Spleen (tissue), 11 donors: Measurements from ENCODE around the gene OPCML. TPM values are rescaled to one million over a fixed set of nuclear protein-coding genes. Genes with fewer than 3 reads are reported as not detected.

Source experiments
- DNase-seq: peaks from one replicate; pipeline ENCODE4 v3.0.0-alpha.2; 2020
- H3K27ac ChIP-seq, 8 donors: fragments of 200-600 bp; sonication (generic) in 7 of 8; 1 replicate in 4 of 8; 2 replicates in 4 of 8; pipeline versions ENCODE4 v1.5.0 to v1.8.0; 2016 to 2021; ENCODE audit warnings: inconsistent platforms in 4 of 8, mild to moderate bottlenecking in 4 of 8, moderate library complexity in 1 of 8
- H3K27me3 ChIP-seq, 7 donors: fragments of 200-600 bp; sonication (generic) in 6 of 7; replicated peaks in 1 of 7; 1 replicate in 4 of 7; 2 replicates in 3 of 7; pipeline versions ENCODE4 v1.5.0 to v1.8.0; 2016 to 2021; ENCODE audit warnings: inconsistent platforms in 3 of 7, mild to moderate bottlenecking in 1 of 7
- H3K36me3 ChIP-seq, 6 donors: fragments of 200-600 bp; sonication (generic) in 5 of 6; 1 replicate in 4 of 6; 2 replicates in 2 of 6; pipeline versions ENCODE4 v1.5.0 to v1.8.0; 2016 to 2021; ENCODE audit warnings: inconsistent platforms in 2 of 6
- H3K4me1 ChIP-seq, 6 donors: fragments of 200-600 bp; sonication (generic) in 5 of 6; 1 replicate in 3 of 6; 2 replicates in 3 of 6; pipeline versions ENCODE4 v1.5.0 to v1.8.0; 2016 to 2021; ENCODE audit warnings: inconsistent platforms in 3 of 6
- H3K4me3 ChIP-seq, 8 donors: fragments of 200-600 bp; sonication (generic) in 7 of 8; 1 replicate in 4 of 8; 2 replicates in 4 of 8; pipeline versions ENCODE4 v1.5.0 to v1.8.0; 2016 to 2021; ENCODE audit warnings: inconsistent platforms in 4 of 8, mild to moderate bottlenecking in 4 of 8, moderate library complexity in 2 of 8
- H3K9me3 ChIP-seq, 8 donors: fragments of 200-600 bp; sonication (generic) in 7 of 8; 1 replicate in 4 of 8; 2 replicates in 4 of 8; pipeline versions ENCODE4 v1.5.0 to v1.8.0; 2016 to 2021; ENCODE audit warnings: inconsistent platforms in 4 of 8
- CTCF ChIP-seq, 11 experiments: fragments of 200-600 bp in 7 of 11; fragments of 450-650 bp in 4 of 11; sonication (generic) in 4 of 11; IDR thresholded peaks in 8 of 11; conservative IDR thresholded peaks in 3 of 11; 1 replicate in 7 of 11; 2 replicates in 4 of 11; pipeline versions ENCODE4 v1.4.0 to v1.8.0; 2016 to 2021; ENCODE audit warnings: antibody characterized with exemption in 11 of 11, inconsistent platforms in 4 of 11, mild to moderate bottlenecking in 1 of 11
- POLR2A ChIP-seq, 3 donors: fragments of 450-650 bp; IDR thresholded peaks; one replicate each; pipeline ENCODE4 v1.5.1; 2017; ENCODE audit warnings: antibody characterized with exemption in 3 of 3, mild to moderate bottlenecking in 1 of 3
- POLR2AphosphoS5 ChIP-seq, 3 donors: sonication (generic); formaldehyde crosslinking; IDR thresholded peaks; one replicate each; pipeline ENCODE4 v1.5.1; 2017; ENCODE audit warnings: antibody characterized with exemption in 3 of 3
- WGBS, 5 donors: extraction: QIAGEN DNeasy Blood & Tissue Kit in 3 of 5; methylation state at CpG; one replicate each; pipeline versions ENCODE4 v1.1.5 to v1.1.7; 2013 to 2018; 5-methylcytosine and 5-hydroxymethylcytosine counted together
- intact Hi-C: fragments of 100-400 bp; cut with DNase I; formaldehyde crosslinking; loops from one replicate; pipeline ENCODE4 v1.15.0; 2023; ENCODE audit warnings: low total_unique reads
- polyA plus RNA-seq, 3 donors: library from polyadenylated mRNA; stranded (reverse); fragments of 200-250 nt; gene quantifications; one replicate each; pipeline ENCODE4 v1.2.1, GENCODE V29; 2013
- total RNA-seq, 7 donors: library from RNA; depleted of rRNA in 3 of 7; stranded (reverse); fragments of >200 nt in 3 of 7; fragmentation: NEBNext Ultra II Directional in 4 of 7; extraction: Animal tissue kit (Norgen Biotek cat#: 25700) in 4 of 7; gene quantifications; one replicate each; pipeline versions ENCODE4 v1.1.0 to v1.2.1, GENCODE V29; 2016 to 2021
- donor health status: healthy with polysubstance abuse.
- donor health status: DM: no; HTN: no; CAD: no; lungs with moderate emphysema.
- donor health status: DM: no; HTN: no; CAD: no.
- donor health status: Bipolar disorder and iron deficiency.
- donor health status: healthy.
- donor health status: DM: no; HTN: no; CAD: no.
- donor health status: DM: yes; HTN: yes; CAD: no.

OPCML gene
- total and polyA plus RNA-seq, 10 donors, result 0.09 to 10.7 (median 3.1) TPM

DNA sequence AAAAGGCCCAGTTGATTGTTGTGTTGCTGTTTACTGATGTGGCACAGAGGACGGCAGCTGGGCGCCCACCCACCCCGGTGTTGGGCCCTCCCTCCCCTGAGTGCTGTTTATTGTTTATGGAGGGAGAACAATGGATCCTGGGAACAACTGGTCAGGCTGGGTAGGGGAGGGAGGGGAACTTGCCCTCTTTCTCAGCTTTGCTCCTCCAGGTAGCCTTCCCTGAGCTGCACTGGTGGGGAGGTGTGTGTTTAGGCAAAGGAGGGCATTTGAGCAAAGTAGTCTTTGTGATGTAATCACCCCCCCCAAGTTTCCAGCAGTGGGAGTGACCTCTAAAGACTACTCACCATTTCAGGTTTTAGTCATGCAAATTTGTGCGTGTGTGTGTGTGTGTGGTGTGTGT, 1126.6 kb downstream of the OPCML start:
- intact Hi-C loops, result no loop called here
- DNase-seq, result no peak
- TF ChIP-seq POLR2AphosphoS5 (IDR thresholded peaks at IDR 0.05) (no peak), CTCF (IDR thresholded peaks at IDR 0.05 in 8 of 11, conservative IDR thresholded peaks at IDR 0.05 in 3 of 11) (no peak), POLR2A (IDR thresholded peaks at IDR 0.05) (no peak)
- WGBS, 5 donors, result 33 to 53% (median 43%) methylated on average over 4 of the region's 4 CpGs
- no peak overlapping the region for H3K4me3 ChIP-seq
- no peaks in the 10 kb centered on the region for H3K9me3 ChIP-seq
- no peak overlapping the region for H3K27ac ChIP-seq
- H3K4me1 ChIP-seq, result no peaks in the 10 kb centered on the region
- peaks cover 0 to 10% (median 0%) of the 10 kb centered on the region in 7 donors for H3K27me3 ChIP-seq
- no peaks in the 10 kb centered on the region for H3K36me3 ChIP-seq

DNA sequence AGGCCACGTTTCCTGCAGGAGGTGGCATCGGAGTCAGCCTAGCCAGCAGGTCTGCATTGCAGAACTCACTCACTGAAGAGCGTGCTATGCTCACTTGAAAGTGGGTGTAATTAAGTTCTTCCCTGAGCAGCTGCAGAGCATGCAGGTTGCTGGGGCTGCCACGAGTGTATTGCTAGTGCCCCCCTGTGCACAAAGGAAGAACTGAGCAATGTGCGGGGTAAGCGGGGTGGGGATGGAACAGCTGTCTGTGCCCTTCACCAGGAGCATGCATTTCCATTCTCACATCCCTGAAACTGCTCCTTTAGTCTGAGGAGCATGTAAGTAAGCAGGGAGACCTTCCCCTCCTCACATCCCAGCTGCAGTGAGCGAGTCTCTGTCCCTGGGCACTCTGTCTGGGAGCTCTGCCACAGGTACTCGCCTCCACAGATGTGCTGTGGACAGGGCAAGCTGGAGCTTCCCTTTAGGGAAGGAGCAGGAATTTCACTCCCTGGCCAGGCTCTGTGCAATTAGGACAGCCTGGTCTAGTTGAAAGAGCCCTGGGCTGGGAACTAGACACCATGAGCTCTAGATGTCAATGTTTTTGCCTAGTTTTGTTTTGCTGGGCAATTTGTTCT, 1130.1 kb downstream of the OPCML start:
- Histone ChIP-seq H3K4me3 (no peak overlapping the region), H3K4me1 (no peaks in the 10 kb centered on the region), H3K9me3 (no peaks in the 10 kb centered on the region), H3K36me3 (no peaks in the 10 kb centered on the region), H3K27ac (no peak overlapping the region), H3K27me3 (peaks cover 0 to 10% (median 0%) of the 10 kb centered on the region in 7 donors)
- DNase-seq, result no peak
- intact Hi-C loops, result no loop called here
- WGBS, 5 donors, result 20 to 28% (median 23%) methylated on average over 7 to 8 of the region's 8 CpGs
- TF ChIP-seq POLR2AphosphoS5 (IDR thresholded peaks at IDR 0.05) (no peak), CTCF (IDR thresholded peaks at IDR 0.05 in 8 of 11, conservative IDR thresholded peaks at IDR 0.05 in 3 of 11) (peak in 7 of 11 experiments; percentile 27 to 50 (median 39))

GRCh38 chr11:132396318-132396717, 1136.0 kb downstream of the OPCML start:
- no peak for DNase-seq
- Histone ChIP-seq H3K4me3 (no peak overlapping the region), H3K36me3 (no peaks in the 10 kb centered on the region), H3K4me1 (no peaks in the 10 kb centered on the region), H3K9me3 (peaks cover 0 to 14% (median 12%) of the 10 kb centered on the region in 8 donors), H3K27me3 (no peaks in the 10 kb centered on the region), H3K27ac (no peak overlapping the region)
- TF ChIP-seq CTCF (IDR thresholded peaks at IDR 0.05 in 8 of 11, conservative IDR thresholded peaks at IDR 0.05 in 3 of 11), result no peak
- TF ChIP-seq POLR2AphosphoS5 (IDR thresholded peaks at IDR 0.05), result no peak
- no peak for TF ChIP-seq POLR2A (IDR thresholded peaks at IDR 0.05)
- 84 to 89% (median 87%) methylated on average over 4 of the region's 4 CpGs for WGBS, 5 donors
- intact Hi-C loops, result no loop called here

- H3K4me3 ChIP-seq, result no peak overlapping the region
- H3K4me1 ChIP-seq, result no peaks in the 10 kb centered on the region
- H3K9me3 ChIP-seq, result peaks cover 5 to 23% (median 21%) of the 10 kb centered on the region in 8 donors
- intact Hi-C loops, result no loop called here
- H3K27ac ChIP-seq, result no peak overlapping the region
- no peak for DNase-seq
- TF ChIP-seq POLR2AphosphoS5 (IDR thresholded peaks at IDR 0.05) (no peak), CTCF (IDR thresholded peaks at IDR 0.05 in 8 of 11, conservative IDR thresholded peaks at IDR 0.05 in 3 of 11) (no peak), POLR2A (IDR thresholded peaks at IDR 0.05) (no peak)
- H3K36me3 ChIP-seq, result no peaks in the 10 kb centered on the region
- H3K27me3 ChIP-seq, result no peaks in the 10 kb centered on the region
Measured at GRCh38 chr11:132395434-132395833, 1136.9 kb downstream of the OPCML start.
